Panc1 (cell line): ENCODE data around the gene KLRG1.

Source experiments
- POLR2AphosphoS5 ChIP-seq: IDR thresholded peaks from 2 replicates; pipeline ENCODE4 v1.6.1; 2012; ENCODE audit warnings: mild to moderate bottlenecking, low read depth, low read length, moderate library complexity
- TCF7L2 ChIP-seq: IDR thresholded peaks from 2 replicates; pipeline ENCODE4 v1.6.1; 2011; ENCODE audit warnings: mild to moderate bottlenecking, low read depth, low read length, inconsistent platforms
- TF ChIP-seq, protein P1 (sequence below): fragments of 450-650 bp; IDR thresholded peaks from 2 replicates; pipeline ENCODE4 v1.5.1; 2017; ENCODE audit warnings: mild to moderate bottlenecking

DNA sequence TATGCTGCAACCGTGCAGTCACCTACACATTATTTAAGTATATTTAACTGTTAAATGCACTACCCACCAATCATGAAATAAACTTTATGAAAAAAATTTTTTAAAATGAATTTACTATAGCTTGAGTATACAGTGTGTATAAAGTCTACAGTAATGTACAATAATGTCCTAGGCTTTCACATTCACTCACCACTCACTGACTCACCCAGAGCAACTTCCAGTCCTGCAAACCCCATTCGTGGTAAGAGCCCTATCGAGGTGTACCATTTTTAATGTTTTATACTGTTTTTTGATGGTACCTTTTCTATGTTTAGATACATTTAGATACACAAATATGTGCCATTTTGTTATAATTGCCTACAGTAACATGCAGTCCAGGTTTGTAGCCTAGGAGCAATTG is 48.1 kb downstream of the KLRG1 start:
- TF ChIP-seq, protein P1, sequence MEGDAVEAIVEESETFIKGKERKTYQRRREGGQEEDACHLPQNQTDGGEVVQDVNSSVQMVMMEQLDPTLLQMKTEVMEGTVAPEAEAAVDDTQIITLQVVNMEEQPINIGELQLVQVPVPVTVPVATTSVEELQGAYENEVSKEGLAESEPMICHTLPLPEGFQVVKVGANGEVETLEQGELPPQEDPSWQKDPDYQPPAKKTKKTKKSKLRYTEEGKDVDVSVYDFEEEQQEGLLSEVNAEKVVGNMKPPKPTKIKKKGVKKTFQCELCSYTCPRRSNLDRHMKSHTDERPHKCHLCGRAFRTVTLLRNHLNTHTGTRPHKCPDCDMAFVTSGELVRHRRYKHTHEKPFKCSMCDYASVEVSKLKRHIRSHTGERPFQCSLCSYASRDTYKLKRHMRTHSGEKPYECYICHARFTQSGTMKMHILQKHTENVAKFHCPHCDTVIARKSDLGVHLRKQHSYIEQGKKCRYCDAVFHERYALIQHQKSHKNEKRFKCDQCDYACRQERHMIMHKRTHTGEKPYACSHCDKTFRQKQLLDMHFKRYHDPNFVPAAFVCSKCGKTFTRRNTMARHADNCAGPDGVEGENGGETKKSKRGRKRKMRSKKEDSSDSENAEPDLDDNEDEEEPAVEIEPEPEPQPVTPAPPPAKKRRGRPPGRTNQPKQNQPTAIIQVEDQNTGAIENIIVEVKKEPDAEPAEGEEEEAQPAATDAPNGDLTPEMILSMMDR: no peak
- TF ChIP-seq POLR2AphosphoS5 (no peak), TCF7L2 (no peak)
